Fibroblast of gingiva (primary cell): ENCODE results near the gene CRMP1.

Experiments
- DNase-seq: peaks from one replicate; pipeline ENCODE4 v3.0.0-alpha.2; 2011; ENCODE audit warnings: low read depth

Gene CRMP1

DNA sequence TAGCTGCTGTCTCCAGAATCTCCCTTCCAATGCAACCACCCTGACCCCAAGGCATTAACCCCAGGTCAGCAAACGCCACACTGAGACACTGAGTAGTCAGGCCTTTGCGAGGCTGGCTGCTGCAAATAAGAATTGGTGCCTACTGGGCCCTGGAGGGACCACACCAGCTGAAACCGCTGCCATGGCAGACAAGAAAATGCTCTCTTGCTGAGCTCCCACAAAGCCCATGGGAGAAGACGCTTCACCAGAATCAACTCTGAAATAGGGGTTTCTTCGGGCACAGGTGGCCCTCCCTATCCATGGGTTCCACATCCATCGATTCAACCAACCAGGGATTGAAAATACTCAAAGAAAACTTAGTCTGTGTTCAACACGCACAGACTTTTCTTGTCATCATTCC lies 26.7 kb upstream of the CRMP1 start:
- DNase-seq: no peak

- DNase-seq: no peak
Observed at GRCh38 chr4:5919044-5919443, 26.2 kb upstream of the CRMP1 start.

DNA sequence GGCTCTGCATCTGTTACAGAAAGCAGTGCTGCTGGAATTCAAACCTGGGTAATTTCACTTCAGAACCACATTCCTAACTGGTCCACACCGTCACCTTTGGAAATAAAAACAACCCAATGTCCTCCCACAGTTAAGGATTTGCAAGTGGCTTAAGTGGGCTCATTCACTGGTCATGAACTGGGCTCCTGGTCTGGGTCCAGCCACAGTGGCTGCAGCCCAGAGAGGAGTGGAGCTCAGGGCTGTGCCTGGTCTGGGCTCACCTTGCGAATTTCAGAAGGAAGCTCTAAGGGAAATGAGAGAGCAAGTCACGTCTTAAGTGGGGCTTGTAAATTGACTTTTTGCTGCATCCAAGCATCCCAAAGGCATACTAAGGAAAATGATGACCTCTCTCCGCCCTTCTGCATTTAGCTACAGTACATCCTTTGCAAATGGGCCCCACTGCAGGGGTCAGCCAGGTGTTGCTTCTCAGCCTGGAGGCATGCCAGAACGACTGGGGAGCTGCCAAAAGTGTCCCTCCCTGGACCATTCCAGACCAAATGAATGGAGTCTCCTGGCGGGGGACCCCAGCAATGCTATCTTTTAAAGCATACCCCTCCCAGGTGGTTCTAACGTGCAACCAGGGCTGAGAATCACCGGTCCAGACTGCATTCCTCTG lies 25.6 kb upstream of the CRMP1 start:
- no peak for DNase-seq

- no peak for DNase-seq
Observed at GRCh38 chr4:5917672-5918071, 24.8 kb upstream of the CRMP1 start.

- DNase-seq: no peak
Observed at GRCh38 chr4:5916229-5916628, 23.3 kb upstream of the CRMP1 start.

- no peak for DNase-seq
Observed at GRCh38 chr4:5913454-5913853, 20.6 kb upstream of the CRMP1 start.

DNA sequence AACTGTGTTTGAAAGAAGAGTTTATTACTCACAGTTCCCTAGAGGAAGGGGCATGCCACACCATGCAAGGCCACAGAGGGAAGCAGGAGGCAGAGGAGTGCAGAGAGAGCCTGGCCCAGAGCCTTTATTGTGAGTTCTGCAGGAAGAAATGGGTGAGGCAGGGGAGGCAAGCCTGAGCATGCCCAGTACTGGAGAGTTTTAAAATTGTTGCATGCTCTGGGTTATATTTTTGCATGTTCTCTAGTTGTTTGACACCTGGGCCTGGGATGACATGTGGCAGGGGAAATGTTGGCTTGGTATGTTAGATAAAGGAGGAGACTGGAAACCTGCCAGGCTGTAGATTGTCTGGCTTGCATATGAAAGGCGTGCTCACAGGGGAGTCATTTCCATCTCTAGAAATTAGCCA lies 19.7 kb upstream of the CRMP1 start:
- DNase-seq: no peak

DNA sequence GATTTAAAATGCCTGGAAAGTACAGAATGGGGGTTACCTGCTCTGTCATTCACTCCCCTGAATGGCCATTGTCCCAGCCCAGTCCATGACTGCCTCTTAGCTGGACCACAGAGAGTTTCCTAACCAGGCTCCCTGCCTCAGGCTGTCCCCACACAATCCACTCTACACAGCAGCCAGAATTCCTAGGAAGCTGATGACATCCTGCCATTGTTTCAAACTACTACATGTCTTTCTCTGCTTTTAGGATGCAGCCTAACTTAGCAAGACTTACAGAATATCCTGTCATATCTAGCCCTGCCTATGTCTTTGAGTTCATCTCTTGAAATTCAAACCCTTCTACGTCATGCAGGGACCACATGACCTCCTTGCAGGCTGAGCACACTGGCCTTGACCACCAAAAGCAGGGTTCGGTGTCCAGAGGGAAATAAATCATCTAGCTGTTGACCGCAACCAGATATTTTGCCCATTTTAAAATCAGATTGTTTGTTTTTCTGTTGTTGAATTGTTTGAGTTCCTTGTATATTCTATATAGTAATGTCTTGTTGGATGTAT lies 16.1 kb upstream of the CRMP1 start:
- DNase-seq: no peak

DNA sequence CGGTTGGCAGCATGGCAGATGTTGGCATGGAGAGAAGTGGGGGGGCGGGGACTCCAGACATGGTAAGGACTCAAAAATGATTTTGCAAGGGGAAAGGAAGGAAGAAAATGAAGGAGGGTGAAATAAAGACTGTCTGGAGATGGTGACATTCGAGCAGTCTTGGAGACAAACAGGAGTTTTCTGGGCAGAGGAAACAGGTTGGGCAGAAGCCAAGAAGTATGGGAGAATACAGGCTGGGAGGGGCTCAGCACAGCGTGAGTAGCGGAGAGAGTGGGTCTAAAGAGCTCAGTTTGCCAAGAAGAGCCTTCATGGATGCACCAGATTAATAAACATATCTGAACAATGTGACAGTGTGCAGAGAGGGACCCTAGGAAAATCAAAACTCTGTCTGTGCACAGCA lies 13.3 kb upstream of the CRMP1 start:
- no peak for DNase-seq

DNA sequence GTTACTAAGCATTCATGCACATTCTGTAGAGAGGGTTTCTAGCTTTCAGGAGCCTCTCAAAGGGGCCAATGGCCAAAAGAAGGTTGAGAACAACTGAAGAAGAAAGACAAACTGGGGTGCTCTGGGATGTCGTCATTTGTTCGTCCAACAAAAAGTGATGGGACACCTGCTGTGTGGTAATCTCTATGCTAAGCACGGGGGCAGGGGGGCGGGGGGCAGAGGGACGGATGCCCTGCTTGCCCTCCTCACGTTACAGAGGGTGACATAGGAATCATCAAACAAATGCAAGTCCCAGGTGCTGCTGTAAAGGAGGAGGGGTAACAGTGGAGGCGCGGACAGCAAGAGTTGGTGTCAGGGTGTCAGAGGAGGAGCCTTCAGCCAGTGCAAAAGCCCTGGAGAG lies 12.8 kb upstream of the CRMP1 start:
- no peak for DNase-seq

GRCh38 chr4:5900844-5901243 lies 8.0 kb upstream of the CRMP1 start:
- DNase-seq: no peak

DNA sequence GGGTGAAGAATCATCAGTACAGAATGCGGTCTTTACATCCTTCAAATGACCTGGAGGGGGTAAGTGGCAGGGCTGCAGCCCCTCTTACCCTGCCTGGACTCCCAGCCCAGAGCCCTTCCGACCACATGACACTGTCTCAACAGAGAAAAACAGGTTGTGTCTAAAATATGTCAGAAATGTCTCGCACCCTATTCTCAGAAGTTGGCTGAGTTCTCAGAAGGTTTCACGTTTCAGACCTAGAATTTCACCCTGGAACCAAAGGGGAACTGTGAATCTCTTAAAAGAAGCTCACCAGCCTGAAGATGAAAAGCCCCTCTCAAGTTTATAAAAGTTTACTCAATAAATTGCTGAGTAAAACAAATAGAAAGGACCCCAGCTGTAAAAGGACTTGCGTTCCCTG lies 7.0 kb upstream of the CRMP1 start:
- no peak for DNase-seq

DNA sequence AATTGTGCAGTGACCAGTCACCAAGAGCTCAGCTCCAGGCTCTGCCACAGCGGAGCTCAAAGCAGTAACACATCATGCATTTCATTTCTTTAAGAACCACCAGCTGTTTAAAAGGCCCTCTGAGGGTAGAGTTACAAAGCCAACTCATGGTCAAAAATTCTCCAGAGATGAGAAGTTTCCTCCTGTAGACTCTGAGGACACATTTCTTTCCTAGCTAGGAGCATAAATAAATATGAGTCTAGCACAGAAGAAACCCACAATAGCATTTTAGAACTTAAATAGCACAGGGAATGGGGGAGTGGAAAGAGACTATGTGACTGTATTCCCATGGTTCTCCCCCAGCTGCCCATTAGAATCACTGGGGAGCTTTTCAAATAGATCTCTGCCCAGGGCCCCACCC lies 6.5 kb upstream of the CRMP1 start:
- no peak for DNase-seq

GRCh38 chr4:5897674-5898073 lies 4.8 kb upstream of the CRMP1 start:
- DNase-seq: no peak

GRCh38 chr4:5895287-5895686 lies 2.4 kb upstream of the CRMP1 start:
- DNase-seq: no peak

GRCh38 chr4:5894266-5894665 lies 1.4 kb upstream of the CRMP1 start:
- no peak for DNase-seq

DNA sequence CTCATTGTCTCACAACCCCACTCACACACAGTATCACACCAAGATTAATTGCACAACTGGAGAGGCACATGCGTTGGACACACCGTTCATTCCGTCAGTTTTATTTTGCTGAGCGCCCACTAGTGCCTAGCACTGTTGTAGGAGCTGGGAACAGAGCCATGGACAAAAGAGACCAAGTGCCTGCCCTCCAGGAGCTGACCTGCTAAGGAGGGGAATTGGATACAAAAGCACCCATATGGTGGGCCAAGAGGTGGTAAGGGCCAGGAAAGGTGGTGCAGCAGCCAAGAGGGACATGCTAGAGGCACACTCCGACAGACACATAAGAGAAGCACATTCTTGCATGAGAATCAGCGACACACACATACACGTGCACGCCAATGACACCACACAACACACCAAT lies 705 bp upstream of the CRMP1 start:
- no peak for DNase-seq

DNA sequence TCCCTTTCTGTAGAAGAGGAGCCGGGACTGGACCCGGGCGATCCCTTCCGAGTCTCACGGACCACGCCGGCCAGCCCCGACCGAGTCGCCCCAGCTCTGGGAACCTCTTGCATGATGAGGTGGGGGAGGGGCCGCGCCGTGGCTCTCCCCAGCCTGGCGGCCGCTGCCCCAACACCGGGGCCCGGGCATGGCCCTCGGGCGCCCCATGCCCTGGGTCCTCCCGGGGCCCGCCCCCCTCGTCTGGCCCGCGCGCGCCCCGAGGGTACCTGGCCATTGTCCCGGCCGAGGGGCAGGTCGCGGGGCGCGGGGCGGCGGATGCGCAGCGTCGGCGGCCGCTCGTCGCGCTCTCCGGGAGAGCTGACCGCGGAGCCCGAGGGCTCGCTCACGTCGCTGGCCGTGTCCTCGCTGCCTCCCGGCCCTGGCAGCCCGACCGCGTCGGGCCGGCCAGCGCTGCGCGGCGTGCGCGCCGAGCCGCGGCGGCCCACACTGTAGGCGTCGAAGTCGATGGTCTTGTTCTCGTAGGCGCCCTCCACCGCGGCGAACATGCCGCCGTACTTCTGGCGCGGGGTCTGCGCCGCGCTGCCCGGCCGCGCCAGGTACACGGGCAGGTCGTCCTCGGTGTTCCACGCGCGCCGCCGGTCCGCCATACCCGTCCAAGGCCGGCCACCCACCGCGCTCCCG lies 423 bp downstream of the CRMP1 start:
- DNase-seq: no peak

DNA sequence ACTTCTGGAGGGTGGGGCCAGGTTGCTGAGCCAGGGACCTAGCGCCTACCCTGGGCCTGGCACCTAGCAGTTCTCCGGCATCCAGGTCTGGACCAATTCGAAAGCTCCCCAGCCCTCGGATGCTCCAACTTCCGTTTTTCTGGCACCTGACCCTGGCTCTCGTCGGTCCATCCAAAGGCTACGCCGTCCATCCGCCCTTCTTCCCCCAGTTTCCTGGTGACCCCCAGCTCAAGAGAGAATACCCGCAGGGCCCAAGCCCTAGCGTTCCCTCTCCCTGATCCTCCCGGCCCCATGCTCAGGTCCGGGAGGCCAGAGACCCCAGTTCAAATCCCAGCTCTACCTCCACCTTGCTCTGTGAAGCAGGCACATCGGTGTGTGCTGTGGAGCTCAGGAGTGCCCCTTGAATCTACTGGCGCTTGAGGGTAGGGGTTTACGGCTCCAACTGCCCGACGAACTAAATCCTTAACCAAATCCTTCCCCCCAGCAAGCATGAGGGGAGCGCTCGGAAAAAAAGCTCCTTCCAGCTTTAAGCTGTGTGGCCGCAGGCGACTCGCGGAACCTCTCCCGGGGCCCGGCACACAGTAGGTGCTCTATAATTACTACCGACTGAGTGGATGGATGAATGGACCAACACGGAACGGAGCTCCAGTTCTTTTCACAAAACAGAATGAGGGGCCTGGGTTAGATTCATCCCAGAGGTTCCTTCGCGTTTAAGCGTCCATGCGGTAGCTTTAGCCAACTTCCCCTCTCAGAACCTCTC lies 1.1 kb downstream of the CRMP1 start:
- DNase-seq: no peak

DNA sequence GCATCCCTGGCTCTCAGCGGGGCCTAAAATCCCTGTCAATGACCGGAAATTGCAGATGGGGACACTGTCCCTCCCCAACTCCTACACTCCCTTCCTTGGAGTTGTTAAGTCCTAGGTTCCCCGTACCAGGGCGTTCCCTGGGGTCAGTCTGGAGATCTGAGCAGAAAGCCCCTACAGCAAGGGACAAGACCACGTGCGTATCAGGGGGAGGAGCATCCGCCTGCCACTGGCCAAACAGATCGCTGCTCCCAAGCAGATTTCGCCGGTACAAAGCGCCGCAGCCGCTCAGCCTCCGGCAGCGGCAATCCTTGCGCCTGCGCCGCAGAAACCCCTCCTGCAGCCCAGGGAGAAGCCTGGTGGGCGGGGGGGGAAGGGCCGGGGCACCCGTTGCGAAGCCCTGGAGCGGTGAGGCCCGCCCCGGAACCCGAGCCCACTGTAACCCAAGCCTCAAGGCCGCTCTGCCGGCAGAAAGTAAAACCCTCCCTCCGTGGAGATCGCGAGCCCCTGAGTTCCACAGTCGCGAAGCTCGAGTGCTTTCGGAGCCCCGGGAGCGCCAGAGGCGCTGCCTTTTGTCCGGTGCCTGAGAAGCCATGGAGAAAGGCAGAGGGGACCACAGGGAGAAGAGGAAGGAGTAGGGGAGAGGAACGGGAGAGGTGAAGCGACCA lies 2.7 kb downstream of the CRMP1 start:
- no peak for DNase-seq

- DNase-seq: no peak
Observed at GRCh38 chr4:5889002-5889696, 3.7 kb downstream of the CRMP1 start.
